Sigmoid colon (tissue), 7 donors: ENCODE results near the gene PTPN13. TPM values are rescaled to one million over a fixed set of nuclear protein-coding genes. Genes with fewer than 3 reads are reported as not detected.

Source experiments
- DNase-seq: peaks from one replicate; pipeline ENCODE4 v3.0.0-alpha.2; 2019
- H3K27ac ChIP-seq, 4 donors: fragments of 200-600 bp; sonication (generic); one replicate each; pipeline ENCODE4 v1.5.1; 2016 to 2019; ENCODE audit warnings: mild to moderate bottlenecking in 1 of 4
- H3K27me3 ChIP-seq, 3 donors: fragments of 200-600 bp; sonication (generic); one replicate each; pipeline ENCODE4 v1.5.1; 2019; ENCODE audit warnings: mild to moderate bottlenecking in 1 of 3
- H3K36me3 ChIP-seq, 4 donors: fragments of 200-600 bp; sonication (generic); one replicate each; pipeline ENCODE4 v1.5.1; 2016 to 2019
- H3K4me1 ChIP-seq, 4 donors: fragments of 200-600 bp; sonication (generic); one replicate each; pipeline ENCODE4 v1.5.1; 2017 to 2019
- H3K4me3 ChIP-seq, 4 donors: fragments of 200-600 bp; sonication (generic); one replicate each; pipeline ENCODE4 v1.5.1; 2017 to 2019; ENCODE audit warnings: mild to moderate bottlenecking in 2 of 4, moderate library complexity in 1 of 4
- H3K9me3 ChIP-seq, 4 donors: fragments of 200-600 bp in 3 of 4; sonication (generic) in 3 of 4; one replicate each; pipeline versions ENCODE4 v1.5.1 to v1.6.1; 2013 to 2019
- CTCF ChIP-seq, 4 experiments: fragments of 450-650 bp in 3 of 4; fragments of 200-600 bp in 1 of 4; IDR thresholded peaks; one replicate each; pipeline ENCODE4 v1.5.1; 2016 to 2019; ENCODE audit warnings: antibody characterized with exemption in 4 of 4, mild to moderate bottlenecking in 3 of 4, moderate library complexity in 2 of 4
- EP300 ChIP-seq, 4 donors: sonication (generic); formaldehyde crosslinking; IDR thresholded peaks; one replicate each; pipeline ENCODE4 v1.6.1; 2017; ENCODE audit warnings: antibody characterized with exemption in 4 of 4
- POLR2A ChIP-seq, 2 donors: fragments of 450-650 bp; IDR thresholded peaks; one replicate each; pipeline ENCODE4 v1.6.1; 2016; ENCODE audit warnings: antibody characterized with exemption in 2 of 2, mild to moderate bottlenecking in 2 of 2, moderate library complexity in 2 of 2
- POLR2AphosphoS5 ChIP-seq, 4 donors: sonication (generic); formaldehyde crosslinking; IDR thresholded peaks; one replicate each; pipeline ENCODE4 v1.6.1; 2017; ENCODE audit warnings: antibody characterized with exemption in 4 of 4
- WGBS, 2 donors: extraction: QIAGEN DNeasy Blood & Tissue Kit; methylation state at CpG; one replicate each; pipeline ENCODE4 v1.1.7; 2013; 5-methylcytosine and 5-hydroxymethylcytosine counted together
- intact Hi-C: fragments of 100-400 bp; cut with DNase I; formaldehyde crosslinking; loops from one replicate; pipeline ENCODE4 v1.15.1; 2023
- polyA plus RNA-seq, 3 donors: library from polyadenylated mRNA; stranded (reverse); fragments of 200-250 nt; gene quantifications; one replicate each; pipeline ENCODE4 v1.2.3, GENCODE V29; 2013
- total RNA-seq, 4 donors: library from RNA; depleted of rRNA; stranded (reverse); fragments of >200 nt; gene quantifications; one replicate each; pipeline ENCODE4 v1.1.0, GENCODE V29; 2016
- donor health status: healthy with polysubstance abuse.
- donor health status: Bipolar disorder and iron deficiency.
- donor health status: healthy.

The PTPN13 gene
- total and polyA plus RNA-seq, 7 donors: 0.60 to 16.1 (median 9.9) TPM

GRCh38 chr4:86586626-86587380, 7.3 kb upstream of the PTPN13 start:
- Histone ChIP-seq H3K27me3 (no peaks in the 10 kb centered on the region), H3K9me3 (no peaks in the 10 kb centered on the region), H3K36me3 (no peaks in the 10 kb centered on the region), H3K4me3 (no peak overlapping the region), H3K4me1 (no peaks in the 10 kb centered on the region), H3K27ac (peak overlapping the region in 1 of 4 donors; percentile 2)
- no peak for TF ChIP-seq EP300 (IDR thresholded peaks at IDR 0.05)
- no peak for TF ChIP-seq POLR2A (IDR thresholded peaks at IDR 0.05)
- TF ChIP-seq POLR2AphosphoS5 (IDR thresholded peaks at IDR 0.05): no peak
- TF ChIP-seq CTCF (IDR thresholded peaks at IDR 0.05): no peak
- intact Hi-C loops: no loop called here
- 58 to 62% methylated on average over 7 of the region's 7 CpGs for WGBS, 2 donors
- no peak for DNase-seq

DNA sequence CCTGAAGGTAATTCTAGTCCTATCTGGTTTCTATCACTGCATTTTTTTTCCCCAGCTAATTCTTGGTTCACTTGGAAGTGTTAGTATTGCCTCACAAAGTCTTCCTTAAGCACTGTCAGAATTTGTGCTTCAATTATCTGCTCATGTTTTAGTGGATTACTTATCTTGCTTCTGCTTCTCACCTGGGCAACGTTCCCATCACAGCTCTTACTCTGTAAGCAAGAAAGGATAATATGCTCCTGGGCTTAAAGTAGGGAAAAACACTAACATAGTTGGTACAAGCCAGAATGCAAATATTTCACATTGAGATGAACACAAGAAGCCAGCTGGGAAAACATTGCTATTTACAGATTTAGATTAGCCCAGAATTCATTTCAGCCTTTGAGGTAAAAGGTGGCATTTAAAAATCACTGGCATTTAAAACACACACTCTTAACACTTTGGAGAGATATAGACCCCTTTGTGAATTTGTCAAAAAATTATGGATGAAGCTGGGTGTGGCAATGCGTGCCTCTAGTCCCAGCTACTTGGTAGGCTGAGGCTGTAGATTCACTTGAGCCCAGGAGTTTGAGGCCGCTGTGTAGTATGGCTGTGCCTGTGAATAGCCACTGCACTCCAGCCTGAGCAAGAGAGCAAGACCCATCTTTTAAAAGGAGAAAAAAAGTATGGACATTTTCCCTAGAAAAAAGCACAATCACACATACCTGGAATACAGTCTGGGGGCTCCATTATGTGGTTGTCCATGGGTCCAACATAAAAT, 6.6 kb upstream of the PTPN13 start:
- intact Hi-C loops: no loop called here
- TF ChIP-seq CTCF (IDR thresholded peaks at IDR 0.05) (no peak), POLR2AphosphoS5 (IDR thresholded peaks at IDR 0.05) (no peak), POLR2A (IDR thresholded peaks at IDR 0.05) (no peak)
- Histone ChIP-seq H3K36me3 (no peaks in the 10 kb centered on the region), H3K4me3 (no peak overlapping the region), H3K4me1 (no peaks in the 10 kb centered on the region), H3K9me3 (no peaks in the 10 kb centered on the region), H3K27ac (no peak overlapping the region), H3K27me3 (no peaks in the 10 kb centered on the region)
- 74 to 85% methylated on average over 3 of the region's 3 CpGs for WGBS, 2 donors
- DNase-seq: no peak

GRCh38 chr4:86592553-86593249, 1.4 kb upstream of the PTPN13 start:
- Histone ChIP-seq H3K4me3 (no peak overlapping the region), H3K27ac (peak overlapping the region in 3 of 4 donors; percentile 88 to 90 (median 90)), H3K4me1 (peaks cover 0 to 37% (median 12%) of the 10 kb centered on the region in 4 donors), H3K27me3 (no peaks in the 10 kb centered on the region), H3K36me3 (no peaks in the 10 kb centered on the region), H3K9me3 (no peaks in the 10 kb centered on the region)
- intact Hi-C loops: loop anchor here (5.0 to 10.0 kb wide), 3 partner anchors 305 to 1422 kb away; no protein-coding TSS in a partner anchor
- DNase-seq: no peak
- WGBS, 2 donors: 91% methylated on average over 3 of the region's 3 CpGs
- no peak for TF ChIP-seq CTCF (IDR thresholded peaks at IDR 0.05)
- TF ChIP-seq POLR2A (IDR thresholded peaks at IDR 0.05): no peak
- TF ChIP-seq POLR2AphosphoS5 (IDR thresholded peaks at IDR 0.05): no peak
- no peak for TF ChIP-seq EP300 (IDR thresholded peaks at IDR 0.05)

DNA sequence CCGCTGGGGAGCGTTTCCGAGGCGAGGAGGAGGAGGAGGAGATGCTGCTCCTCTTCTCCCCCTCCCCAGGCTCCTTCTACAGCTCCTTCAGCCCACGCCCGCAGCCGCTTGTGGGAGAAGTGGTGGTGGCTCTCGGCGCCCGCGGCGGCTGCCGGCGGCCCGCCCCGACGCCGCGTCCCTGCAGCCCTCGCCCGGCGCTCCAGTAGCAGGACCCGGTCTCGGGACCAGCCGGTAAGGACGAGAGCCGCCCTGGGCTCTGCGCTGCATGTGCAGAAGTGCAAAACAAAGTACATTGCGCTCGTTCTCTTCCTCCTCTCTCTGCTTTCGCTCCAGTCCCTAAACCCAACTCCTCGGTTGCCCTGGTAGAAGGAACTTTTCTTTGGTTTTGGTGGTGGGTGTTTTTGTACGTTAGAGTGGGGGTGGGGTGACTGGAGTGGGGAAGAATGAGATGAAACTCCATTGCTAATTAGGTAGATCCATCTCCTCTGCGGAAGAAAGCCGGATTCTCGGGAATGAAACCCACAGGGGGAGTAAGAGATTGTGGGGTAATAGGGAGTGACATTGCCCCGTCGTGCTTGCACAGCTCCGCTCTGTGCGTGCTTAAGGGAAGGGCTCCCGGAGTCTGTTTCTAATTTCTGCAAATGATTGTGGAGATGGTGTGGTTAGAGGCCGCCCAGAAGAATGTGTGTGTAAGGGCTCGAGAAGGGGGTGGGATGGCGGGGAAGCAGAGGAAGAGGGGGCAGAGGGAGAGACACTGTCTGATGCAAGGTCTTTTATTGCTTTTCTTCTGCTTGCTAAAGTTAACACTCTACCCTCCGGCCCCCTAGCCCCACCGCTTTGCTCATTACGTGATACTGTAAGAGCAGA, 677 bp downstream of the PTPN13 start:
- Histone ChIP-seq H3K27ac (peak overlapping the region; percentile 77 to 90 (median 89)), H3K27me3 (no peaks in the 10 kb centered on the region), H3K9me3 (no peaks in the 10 kb centered on the region), H3K4me3 (peak overlapping the region; percentile 57 to 81 (median 74)), H3K4me1 (peaks cover 0 to 37% (median 12%) of the 10 kb centered on the region in 4 donors), H3K36me3 (no peaks in the 10 kb centered on the region)
- TF ChIP-seq POLR2A (IDR thresholded peaks at IDR 0.05) (no peak), POLR2AphosphoS5 (IDR thresholded peaks at IDR 0.05) (peak in 2 of 4 donors; percentile 6 to 13), CTCF (IDR thresholded peaks at IDR 0.05) (no peak)
- DNase-seq: peak; percentile 69
- 0 to 1% methylated on average over 47 of the region's 47 CpGs for WGBS, 2 donors
- intact Hi-C loops: loop anchor here (5.0 to 10.0 kb wide), 3 partner anchors 303 to 1420 kb away; no protein-coding TSS in a partner anchor
